GM23338 (cell line): ENCODE measurements around the gene CCL20.

Experiments
- CREB1 ChIP-seq: fragments of 250-450 bp; sonication (Bioruptor Pico); IDR thresholded peaks from 2 replicates; pipeline ENCODE4 v1.5.0; 2020; ENCODE audit warnings: low read depth, mild to moderate bottlenecking, moderate library complexity
- EZH2 ChIP-seq: fragments of 200-600 bp; sonication (generic); IDR thresholded peaks from one replicate; pipeline ENCODE4 v1.8.0; 2017; ENCODE audit warnings: antibody characterized with exemption, mild to moderate bottlenecking, low read depth; ENCODE audit not compliant: unreplicated experiment
- EZH2phosphoT487 ChIP-seq: fragments of 200-600 bp; sonication (generic); IDR thresholded peaks from one replicate; pipeline ENCODE4 v1.8.1; 2018; ENCODE audit warnings: antibody characterized with exemption; ENCODE audit not compliant: unreplicated experiment
- NANOG ChIP-seq: IDR thresholded peaks from 2 replicates; pipeline ENCODE4 v1.6.1; 2016; ENCODE audit warnings: antibody characterized with exemption, borderline replicate concordance
- POLR2AphosphoS5 ChIP-seq: IDR thresholded peaks from 2 replicates; pipeline ENCODE4 v1.6.1; 2016; ENCODE audit warnings: antibody characterized with exemption, low read depth
- ZNF114 ChIP-seq: fragments of 250-450 bp; sonication (Bioruptor Pico); IDR thresholded peaks from 2 replicates; pipeline ENCODE4 v1.5.0; 2020; ENCODE audit warnings: mild to moderate bottlenecking, moderate library complexity
- ZNF331 ChIP-seq: fragments of 250-450 bp; sonication (Bioruptor Pico); IDR thresholded peaks from 2 replicates; pipeline ENCODE4 v1.5.0; 2020; ENCODE audit warnings: low read depth, mild to moderate bottlenecking, moderate library complexity
- TF ChIP-seq, protein P1 (sequence below), 2 experiments: fragments of 200-600 bp in 1 of 2; sonication (generic) in 1 of 2; conservative IDR thresholded peaks; 2 replicates each; pipeline versions ENCODE4 v1.5.1 to v1.6.1; 2016 to 2017; ENCODE audit warnings: antibody characterized with exemption in 2 of 2, low read depth in 2 of 2, mild to moderate bottlenecking in 2 of 2, moderate library complexity in 1 of 2
- TF ChIP-seq, protein P2 (sequence below): IDR thresholded peaks from one replicate; pipeline ENCODE4 v1.6.1; 2018; ENCODE audit warnings: antibody characterized with exemption; ENCODE audit not compliant: unreplicated experiment
- TF ChIP-seq, protein P3 (sequence below): fragments of 250-450 bp; sonication (Bioruptor Pico); IDR thresholded peaks from 2 replicates; pipeline ENCODE4 v1.5.0; 2020; ENCODE audit warnings: mild to moderate bottlenecking, moderate library complexity

DNA sequence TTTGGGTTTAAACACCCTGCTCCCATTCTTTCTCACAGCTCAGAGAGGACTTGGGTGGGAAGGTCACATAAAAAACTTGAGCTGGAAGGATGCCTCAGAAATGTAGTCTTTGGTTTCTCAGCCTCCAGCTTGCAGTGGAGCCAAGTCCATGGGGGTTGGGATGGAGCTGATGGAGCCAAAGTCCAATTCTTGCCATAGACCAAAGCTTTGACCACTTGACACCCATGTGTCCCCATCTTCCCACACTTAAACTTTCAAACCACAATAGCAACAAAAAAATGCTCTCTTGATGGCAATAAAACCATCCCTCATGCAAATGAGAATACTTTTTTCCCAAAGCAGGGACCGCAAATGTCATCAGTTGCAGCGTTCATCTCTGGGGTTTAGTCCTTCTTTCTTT is 43.1 kb downstream of the CCL20 start:
- TF ChIP-seq, protein P1, sequence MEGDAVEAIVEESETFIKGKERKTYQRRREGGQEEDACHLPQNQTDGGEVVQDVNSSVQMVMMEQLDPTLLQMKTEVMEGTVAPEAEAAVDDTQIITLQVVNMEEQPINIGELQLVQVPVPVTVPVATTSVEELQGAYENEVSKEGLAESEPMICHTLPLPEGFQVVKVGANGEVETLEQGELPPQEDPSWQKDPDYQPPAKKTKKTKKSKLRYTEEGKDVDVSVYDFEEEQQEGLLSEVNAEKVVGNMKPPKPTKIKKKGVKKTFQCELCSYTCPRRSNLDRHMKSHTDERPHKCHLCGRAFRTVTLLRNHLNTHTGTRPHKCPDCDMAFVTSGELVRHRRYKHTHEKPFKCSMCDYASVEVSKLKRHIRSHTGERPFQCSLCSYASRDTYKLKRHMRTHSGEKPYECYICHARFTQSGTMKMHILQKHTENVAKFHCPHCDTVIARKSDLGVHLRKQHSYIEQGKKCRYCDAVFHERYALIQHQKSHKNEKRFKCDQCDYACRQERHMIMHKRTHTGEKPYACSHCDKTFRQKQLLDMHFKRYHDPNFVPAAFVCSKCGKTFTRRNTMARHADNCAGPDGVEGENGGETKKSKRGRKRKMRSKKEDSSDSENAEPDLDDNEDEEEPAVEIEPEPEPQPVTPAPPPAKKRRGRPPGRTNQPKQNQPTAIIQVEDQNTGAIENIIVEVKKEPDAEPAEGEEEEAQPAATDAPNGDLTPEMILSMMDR (conservative IDR thresholded peaks at IDR 0.05; ENCODE audit: low read depth in 2 of 2): no peak
- TF ChIP-seq, protein P2, sequence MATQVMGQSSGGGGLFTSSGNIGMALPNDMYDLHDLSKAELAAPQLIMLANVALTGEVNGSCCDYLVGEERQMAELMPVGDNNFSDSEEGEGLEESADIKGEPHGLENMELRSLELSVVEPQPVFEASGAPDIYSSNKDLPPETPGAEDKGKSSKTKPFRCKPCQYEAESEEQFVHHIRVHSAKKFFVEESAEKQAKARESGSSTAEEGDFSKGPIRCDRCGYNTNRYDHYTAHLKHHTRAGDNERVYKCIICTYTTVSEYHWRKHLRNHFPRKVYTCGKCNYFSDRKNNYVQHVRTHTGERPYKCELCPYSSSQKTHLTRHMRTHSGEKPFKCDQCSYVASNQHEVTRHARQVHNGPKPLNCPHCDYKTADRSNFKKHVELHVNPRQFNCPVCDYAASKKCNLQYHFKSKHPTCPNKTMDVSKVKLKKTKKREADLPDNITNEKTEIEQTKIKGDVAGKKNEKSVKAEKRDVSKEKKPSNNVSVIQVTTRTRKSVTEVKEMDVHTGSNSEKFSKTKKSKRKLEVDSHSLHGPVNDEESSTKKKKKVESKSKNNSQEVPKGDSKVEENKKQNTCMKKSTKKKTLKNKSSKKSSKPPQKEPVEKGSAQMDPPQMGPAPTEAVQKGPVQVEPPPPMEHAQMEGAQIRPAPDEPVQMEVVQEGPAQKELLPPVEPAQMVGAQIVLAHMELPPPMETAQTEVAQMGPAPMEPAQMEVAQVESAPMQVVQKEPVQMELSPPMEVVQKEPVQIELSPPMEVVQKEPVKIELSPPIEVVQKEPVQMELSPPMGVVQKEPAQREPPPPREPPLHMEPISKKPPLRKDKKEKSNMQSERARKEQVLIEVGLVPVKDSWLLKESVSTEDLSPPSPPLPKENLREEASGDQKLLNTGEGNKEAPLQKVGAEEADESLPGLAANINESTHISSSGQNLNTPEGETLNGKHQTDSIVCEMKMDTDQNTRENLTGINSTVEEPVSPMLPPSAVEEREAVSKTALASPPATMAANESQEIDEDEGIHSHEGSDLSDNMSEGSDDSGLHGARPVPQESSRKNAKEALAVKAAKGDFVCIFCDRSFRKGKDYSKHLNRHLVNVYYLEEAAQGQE: no peak
- TF ChIP-seq EZH2phosphoT487 (no peak), POLR2AphosphoS5 (no peak), EZH2 (no peak), CREB1 (no peak), ZNF114 (no peak), ZNF331 (CRISPR knock-in tag) (no peak), NANOG (no peak)
- TF ChIP-seq, protein P3, sequence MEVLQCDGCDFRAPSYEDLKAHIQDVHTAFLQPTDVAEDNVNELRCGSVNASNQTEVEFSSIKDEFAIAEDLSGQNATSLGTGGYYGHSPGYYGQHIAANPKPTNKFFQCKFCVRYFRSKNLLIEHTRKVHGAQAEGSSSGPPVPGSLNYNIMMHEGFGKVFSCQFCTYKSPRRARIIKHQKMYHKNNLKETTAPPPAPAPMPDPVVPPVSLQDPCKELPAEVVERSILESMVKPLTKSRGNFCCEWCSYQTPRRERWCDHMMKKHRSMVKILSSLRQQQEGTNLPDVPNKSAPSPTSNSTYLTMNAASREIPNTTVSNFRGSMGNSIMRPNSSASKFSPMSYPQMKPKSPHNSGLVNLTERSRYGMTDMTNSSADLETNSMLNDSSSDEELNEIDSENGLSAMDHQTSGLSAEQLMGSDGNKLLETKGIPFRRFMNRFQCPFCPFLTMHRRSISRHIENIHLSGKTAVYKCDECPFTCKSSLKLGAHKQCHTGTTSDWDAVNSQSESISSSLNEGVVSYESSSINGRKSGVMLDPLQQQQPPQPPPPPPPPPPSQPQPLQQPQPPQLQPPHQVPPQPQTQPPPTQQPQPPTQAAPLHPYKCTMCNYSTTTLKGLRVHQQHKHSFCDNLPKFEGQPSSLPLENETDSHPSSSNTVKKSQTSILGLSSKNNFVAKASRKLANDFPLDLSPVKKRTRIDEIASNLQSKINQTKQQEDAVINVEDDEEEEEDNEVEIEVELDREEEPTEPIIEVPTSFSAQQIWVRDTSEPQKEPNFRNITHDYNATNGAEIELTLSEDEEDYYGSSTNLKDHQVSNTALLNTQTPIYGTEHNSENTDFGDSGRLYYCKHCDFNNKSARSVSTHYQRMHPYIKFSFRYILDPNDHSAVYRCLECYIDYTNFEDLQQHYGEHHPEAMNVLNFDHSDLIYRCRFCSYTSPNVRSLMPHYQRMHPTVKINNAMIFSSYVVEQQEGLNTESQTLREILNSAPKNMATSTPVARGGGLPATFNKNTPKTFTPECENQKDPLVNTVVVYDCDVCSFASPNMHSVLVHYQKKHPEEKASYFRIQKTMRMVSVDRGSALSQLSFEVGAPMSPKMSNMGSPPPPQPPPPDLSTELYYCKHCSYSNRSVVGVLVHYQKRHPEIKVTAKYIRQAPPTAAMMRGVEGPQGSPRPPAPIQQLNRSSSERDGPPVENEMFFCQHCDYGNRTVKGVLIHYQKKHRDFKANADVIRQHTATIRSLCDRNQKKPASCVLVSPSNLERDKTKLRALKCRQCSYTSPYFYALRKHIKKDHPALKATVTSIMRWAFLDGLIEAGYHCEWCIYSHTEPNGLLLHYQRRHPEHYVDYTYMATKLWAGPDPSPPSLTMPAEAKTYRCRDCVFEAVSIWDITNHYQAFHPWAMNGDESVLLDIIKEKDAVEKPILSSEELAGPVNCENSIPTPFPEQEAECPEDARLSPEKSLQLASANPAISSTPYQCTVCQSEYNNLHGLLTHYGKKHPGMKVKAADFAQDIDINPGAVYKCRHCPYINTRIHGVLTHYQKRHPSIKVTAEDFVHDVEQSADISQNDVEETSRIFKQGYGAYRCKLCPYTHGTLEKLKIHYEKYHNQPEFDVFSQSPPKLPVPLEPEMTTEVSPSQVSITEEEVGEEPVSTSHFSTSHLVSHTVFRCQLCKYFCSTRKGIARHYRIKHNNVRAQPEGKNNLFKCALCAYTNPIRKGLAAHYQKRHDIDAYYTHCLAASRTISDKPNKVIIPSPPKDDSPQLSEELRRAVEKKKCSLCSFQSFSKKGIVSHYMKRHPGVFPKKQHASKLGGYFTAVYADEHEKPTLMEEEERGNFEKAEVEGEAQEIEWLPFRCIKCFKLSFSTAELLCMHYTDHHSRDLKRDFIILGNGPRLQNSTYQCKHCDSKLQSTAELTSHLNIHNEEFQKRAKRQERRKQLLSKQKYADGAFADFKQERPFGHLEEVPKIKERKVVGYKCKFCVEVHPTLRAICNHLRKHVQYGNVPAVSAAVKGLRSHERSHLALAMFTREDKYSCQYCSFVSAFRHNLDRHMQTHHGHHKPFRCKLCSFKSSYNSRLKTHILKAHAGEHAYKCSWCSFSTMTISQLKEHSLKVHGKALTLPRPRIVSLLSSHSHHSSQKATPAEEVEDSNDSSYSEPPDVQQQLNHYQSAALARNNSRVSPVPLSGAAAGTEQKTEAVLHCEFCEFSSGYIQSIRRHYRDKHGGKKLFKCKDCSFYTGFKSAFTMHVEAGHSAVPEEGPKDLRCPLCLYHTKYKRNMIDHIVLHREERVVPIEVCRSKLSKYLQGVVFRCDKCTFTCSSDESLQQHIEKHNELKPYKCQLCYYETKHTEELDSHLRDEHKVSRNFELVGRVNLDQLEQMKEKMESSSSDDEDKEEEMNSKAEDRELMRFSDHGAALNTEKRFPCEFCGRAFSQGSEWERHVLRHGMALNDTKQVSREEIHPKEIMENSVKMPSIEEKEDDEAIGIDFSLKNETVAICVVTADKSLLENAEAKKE: no peak
